Heart left ventricle (tissue), 13 donors: ENCODE measurements around the gene RNF217.

ENCODE experiments used
- CTCF ChIP-seq, 12 donors: fragments of 200-600 bp; sonication (generic) in 4 of 12; IDR thresholded peaks; one replicate each; pipeline versions ENCODE4 v1.5.0 to v1.8.0; 2018 to 2022; ENCODE audit warnings: antibody characterized with exemption in 12 of 12, mild to moderate bottlenecking in 5 of 12
- POLR2A ChIP-seq, 2 donors: fragments of 450-650 bp; IDR thresholded peaks; one replicate each; pipeline ENCODE4 v1.6.1; 2017; ENCODE audit warnings: antibody characterized with exemption in 2 of 2, mild to moderate bottlenecking in 2 of 2, moderate library complexity in 2 of 2
- donor health status: ischemic (EF 13 %, LVEDD 7.1; RV severe dilation, severe dysfunction).
- donor health status: DM: no; HTN: yes; CAD: no.
- donor health status: DM: no; HTN: no; CAD: no.
- donor health status: ischemic (EF 25% LVEDD 6.9; RV normal size, moderate dysfunction).
- donor health status: ischemic (EF 25% LVEDD 5.7; RV mildly dilated, moderate dysfunction).
- donor health status: ischemic (EF 35%, LVEDD 5.7; RV mildly dilated, moderate dysfunction).
- donor health status: nonischemic (EF 11% LVEDD 7.7; RV severe dilation, severe dysfunction).
- donor health status: DM: yes; HTN: yes; CAD: no.
- donor health status: PGD.
- donor health status: ischemic (EF 29% LVEDD 5.4; RV normal size, mild dysfunction).
- donor health status: nonischemic (EF 23%, LVEDD 6.1; RV moderate dilation, normal function).

- no peak for TF ChIP-seq CTCF (IDR thresholded peaks at IDR 0.05)
- TF ChIP-seq POLR2A (IDR thresholded peaks at IDR 0.05): no peak
These were observed 1.3 kb upstream of the RNF217 start for GRCh38 chr6:124960757-124961463.
